ENCODE measurements around the gene GNA14. TPM values are rescaled to one million over a fixed set of nuclear protein-coding genes. Genes with fewer than 3 reads are reported as not detected.

The GNA14 gene
- total RNA-seq, 1 donor, result 0.72 TPM

DNA sequence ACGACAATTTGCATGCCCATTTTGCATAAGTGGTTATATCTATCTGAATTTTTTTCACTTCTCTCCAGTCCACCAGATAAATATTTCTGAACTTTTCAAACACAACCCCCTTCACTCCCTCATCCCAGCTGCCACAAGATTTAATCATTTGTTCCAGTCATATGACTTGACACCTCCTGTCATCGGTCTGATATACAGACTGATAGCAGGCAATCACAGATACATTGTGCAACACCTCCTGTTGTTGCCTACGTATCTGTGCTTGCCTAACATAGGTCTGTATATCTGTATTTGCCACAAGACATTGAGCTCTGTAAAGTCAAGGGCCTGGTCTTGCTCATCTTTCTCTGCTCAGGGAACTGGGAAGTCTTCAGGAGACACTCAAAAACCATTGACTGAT lies 65.6 kb downstream of the GNA14 start:
- Histone ChIP-seq H3K4me1 (ENCODE audit: insufficient read depth, low read length) (no peaks in the 10 kb centered on the region), H3K27me3 (ENCODE audit: insufficient read depth, low read length) (peaks cover 2% of the 10 kb centered on the region), H3K27ac (ENCODE audit: low read depth, low read length) (no peak overlapping the region), H3K4me3 (ENCODE audit: insufficient read depth, low read length) (no peak overlapping the region), H3K9me3 (ENCODE audit: low read depth, low read length) (no peaks in the 10 kb centered on the region), H3K79me2 (ENCODE audit: insufficient read depth, low read length) (no peaks in the 10 kb centered on the region), H2AFZ (ENCODE audit: low read length) (no peak overlapping the region), H3K36me3 (ENCODE audit: insufficient read depth, low read length) (no peaks in the 10 kb centered on the region), H4K20me1 (ENCODE audit: insufficient read depth, low read length) (no peaks in the 10 kb centered on the region), H3K4me2 (ENCODE audit: insufficient read depth, low read length) (no peak overlapping the region)
- TF ChIP-seq, protein P1, sequence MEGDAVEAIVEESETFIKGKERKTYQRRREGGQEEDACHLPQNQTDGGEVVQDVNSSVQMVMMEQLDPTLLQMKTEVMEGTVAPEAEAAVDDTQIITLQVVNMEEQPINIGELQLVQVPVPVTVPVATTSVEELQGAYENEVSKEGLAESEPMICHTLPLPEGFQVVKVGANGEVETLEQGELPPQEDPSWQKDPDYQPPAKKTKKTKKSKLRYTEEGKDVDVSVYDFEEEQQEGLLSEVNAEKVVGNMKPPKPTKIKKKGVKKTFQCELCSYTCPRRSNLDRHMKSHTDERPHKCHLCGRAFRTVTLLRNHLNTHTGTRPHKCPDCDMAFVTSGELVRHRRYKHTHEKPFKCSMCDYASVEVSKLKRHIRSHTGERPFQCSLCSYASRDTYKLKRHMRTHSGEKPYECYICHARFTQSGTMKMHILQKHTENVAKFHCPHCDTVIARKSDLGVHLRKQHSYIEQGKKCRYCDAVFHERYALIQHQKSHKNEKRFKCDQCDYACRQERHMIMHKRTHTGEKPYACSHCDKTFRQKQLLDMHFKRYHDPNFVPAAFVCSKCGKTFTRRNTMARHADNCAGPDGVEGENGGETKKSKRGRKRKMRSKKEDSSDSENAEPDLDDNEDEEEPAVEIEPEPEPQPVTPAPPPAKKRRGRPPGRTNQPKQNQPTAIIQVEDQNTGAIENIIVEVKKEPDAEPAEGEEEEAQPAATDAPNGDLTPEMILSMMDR (IDR thresholded peaks at IDR 0.05; ENCODE audit: extremely low read depth, low read depth, low read length), result no peak
- DNase-seq (ENCODE audit: insufficient read length, low spot score, missing footprints), result no peak

DNA sequence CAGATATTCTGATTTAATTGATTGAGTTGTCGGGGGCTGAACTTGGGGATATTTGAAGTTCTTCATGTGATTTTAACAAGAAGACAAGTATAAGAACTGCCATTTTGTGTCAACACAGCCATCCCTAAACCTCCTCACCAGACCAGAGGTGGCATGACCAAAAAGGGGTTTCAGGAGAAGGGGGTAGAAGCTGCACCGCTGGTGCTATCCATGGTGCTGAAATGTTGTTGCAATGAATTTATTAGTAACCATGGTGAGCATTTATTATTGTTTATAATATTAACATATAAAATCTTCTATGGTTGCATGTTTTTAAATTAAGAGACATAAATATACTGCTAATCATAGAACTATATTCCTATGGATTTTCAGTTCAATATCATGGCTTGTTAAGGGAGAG lies 72.3 kb downstream of the GNA14 start:
- Histone ChIP-seq H3K4me1 (ENCODE audit: insufficient read depth, low read length) (no peaks in the 10 kb centered on the region), H3K27me3 (ENCODE audit: insufficient read depth, low read length) (no peaks in the 10 kb centered on the region), H4K20me1 (ENCODE audit: insufficient read depth, low read length) (no peaks in the 10 kb centered on the region), H3K9me3 (ENCODE audit: low read depth, low read length) (no peaks in the 10 kb centered on the region), H3K79me2 (ENCODE audit: insufficient read depth, low read length) (no peaks in the 10 kb centered on the region), H3K36me3 (ENCODE audit: insufficient read depth, low read length) (no peaks in the 10 kb centered on the region), H3K4me3 (ENCODE audit: insufficient read depth, low read length) (no peak overlapping the region), H2AFZ (ENCODE audit: low read length) (no peak overlapping the region), H3K4me2 (ENCODE audit: insufficient read depth, low read length) (no peak overlapping the region), H3K27ac (ENCODE audit: low read depth, low read length) (no peak overlapping the region)
- TF ChIP-seq, protein P1 (IDR thresholded peaks at IDR 0.05; ENCODE audit: extremely low read depth, low read depth, low read length), result no peak
- no peak for DNase-seq (ENCODE audit: insufficient read length, low spot score, missing footprints)

DNA sequence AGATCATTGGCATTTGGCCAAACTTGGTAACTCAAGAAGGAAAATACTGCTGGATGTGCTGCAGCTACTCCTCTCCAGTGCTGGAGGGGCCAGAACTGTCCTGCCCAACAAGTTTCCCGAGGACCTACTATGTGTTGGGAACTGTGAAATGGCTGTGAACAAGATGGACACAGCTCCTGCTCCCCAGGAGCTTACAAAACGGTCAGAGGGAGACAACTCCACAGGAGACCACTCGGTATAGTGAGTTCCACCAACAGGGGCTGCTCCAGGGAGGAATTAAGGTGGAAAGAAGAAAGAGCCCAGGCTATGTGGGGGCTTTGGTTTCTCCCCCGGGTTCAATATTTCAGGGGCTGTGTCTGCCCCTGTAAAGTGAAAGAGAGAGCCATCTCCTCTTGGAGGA lies 78.8 kb downstream of the GNA14 start:
- H3K4me3 ChIP-seq (ENCODE audit: insufficient read depth, low read length), result no peak overlapping the region
- H3K36me3 ChIP-seq (ENCODE audit: insufficient read depth, low read length), result no peaks in the 10 kb centered on the region
- no peak for DNase-seq (ENCODE audit: insufficient read length, low spot score, missing footprints)
- TF ChIP-seq, protein P1 (IDR thresholded peaks at IDR 0.05; ENCODE audit: extremely low read depth, low read depth, low read length), result no peak
- H4K20me1 ChIP-seq (ENCODE audit: insufficient read depth, low read length), result no peaks in the 10 kb centered on the region
- no peaks in the 10 kb centered on the region for H3K9me3 ChIP-seq (ENCODE audit: low read depth, low read length)
- H2AFZ ChIP-seq (ENCODE audit: low read length), result no peak overlapping the region
- H3K4me2 ChIP-seq (ENCODE audit: insufficient read depth, low read length), result no peak overlapping the region
- H3K79me2 ChIP-seq (ENCODE audit: insufficient read depth, low read length), result no peaks in the 10 kb centered on the region
- H3K4me1 ChIP-seq (ENCODE audit: insufficient read depth, low read length), result no peaks in the 10 kb centered on the region
- peaks cover 3% of the 10 kb centered on the region for H3K27me3 ChIP-seq (ENCODE audit: insufficient read depth, low read length)
- H3K27ac ChIP-seq (ENCODE audit: low read depth, low read length), result no peak overlapping the region

DNA sequence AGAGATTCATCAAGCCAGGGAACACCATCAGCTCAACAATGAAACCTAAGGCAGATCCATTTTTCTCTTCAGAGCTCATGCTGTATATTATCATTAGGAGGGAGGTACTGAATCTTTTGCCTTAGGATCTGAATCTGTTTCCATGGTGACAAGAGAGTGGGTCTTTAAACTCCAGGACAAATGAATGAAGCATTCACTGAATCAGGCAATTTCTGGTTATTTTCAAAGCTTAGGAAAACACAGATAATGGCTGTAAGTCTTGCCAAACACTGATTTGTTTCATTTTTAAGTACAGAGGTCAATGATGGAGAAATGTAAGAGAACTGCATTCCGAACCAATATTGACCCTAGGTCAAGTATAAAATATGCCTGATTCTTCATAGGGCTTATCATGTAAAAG lies 84.9 kb downstream of the GNA14 start:
- H3K36me3 ChIP-seq (ENCODE audit: insufficient read depth, low read length), result no peaks in the 10 kb centered on the region
- H3K79me2 ChIP-seq (ENCODE audit: insufficient read depth, low read length), result no peaks in the 10 kb centered on the region
- no peaks in the 10 kb centered on the region for H4K20me1 ChIP-seq (ENCODE audit: insufficient read depth, low read length)
- no peak overlapping the region for H3K4me2 ChIP-seq (ENCODE audit: insufficient read depth, low read length)
- H2AFZ ChIP-seq (ENCODE audit: low read length), result no peak overlapping the region
- no peak overlapping the region for H3K27ac ChIP-seq (ENCODE audit: low read depth, low read length)
- no peak for DNase-seq (ENCODE audit: insufficient read length, low spot score, missing footprints)
- H3K9me3 ChIP-seq (ENCODE audit: low read depth, low read length), result no peaks in the 10 kb centered on the region
- TF ChIP-seq, protein P1 (IDR thresholded peaks at IDR 0.05; ENCODE audit: extremely low read depth, low read depth, low read length), result no peak
- peaks cover 5% of the 10 kb centered on the region for H3K27me3 ChIP-seq (ENCODE audit: insufficient read depth, low read length)
- no peak overlapping the region for H3K4me3 ChIP-seq (ENCODE audit: insufficient read depth, low read length)
- no peaks in the 10 kb centered on the region for H3K4me1 ChIP-seq (ENCODE audit: insufficient read depth, low read length)

Measured in osteoblast (primary cell).